ENCODE data around the gene GGT6.

GGT6 gene

DNA sequence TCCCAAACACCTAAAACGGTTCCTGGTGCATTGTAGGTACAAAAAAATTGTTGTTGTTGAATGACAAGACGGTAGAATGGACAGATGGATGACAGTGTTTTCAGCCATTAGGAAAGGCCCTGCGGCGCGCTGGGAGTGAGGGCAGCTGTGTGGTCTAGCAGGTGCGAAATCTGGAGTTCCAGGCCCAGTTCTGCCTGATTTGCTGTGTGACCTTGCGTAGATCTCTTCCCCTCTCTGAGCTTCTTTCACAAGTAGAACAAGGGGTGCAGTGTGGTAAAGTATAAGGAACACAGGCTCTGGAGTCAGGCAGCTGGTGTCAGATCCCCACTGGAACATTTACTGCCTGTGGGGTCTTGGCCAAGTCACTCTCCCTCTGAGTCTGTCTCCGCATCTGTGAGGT lies 36.4 kb downstream of the GGT6 start:
- no peaks in the 10 kb centered on the region for H3K27me3 ChIP-seq (ENCODE audit: insufficient read depth, low read length)

DNA sequence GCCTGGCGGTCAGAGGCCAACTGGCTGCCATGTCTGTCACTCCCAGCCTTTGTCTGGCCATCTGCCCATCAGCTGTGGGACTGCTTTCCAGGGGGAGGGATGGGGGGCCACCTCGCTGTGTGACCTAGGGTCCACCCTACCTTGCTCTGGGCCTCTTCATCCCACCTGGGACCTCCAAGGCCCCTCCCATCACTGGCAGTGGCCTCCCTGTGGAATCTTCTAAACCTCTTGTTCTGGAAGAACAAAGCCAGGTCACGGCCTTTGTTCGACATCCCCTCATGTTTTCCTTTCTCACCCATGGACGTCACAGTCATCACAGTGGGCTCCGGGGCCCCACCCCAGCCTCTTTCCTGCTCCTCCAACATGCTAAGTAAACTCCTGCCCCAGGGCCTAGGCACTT lies 37.7 kb downstream of the GGT6 start:
- H3K9me3 ChIP-seq (ENCODE audit: low read length), result no peaks in the 10 kb centered on the region
- no peaks in the 10 kb centered on the region for H3K9me2 ChIP-seq (ENCODE audit: low read depth, low read length)
- H3K4me3 ChIP-seq (ENCODE audit: low read depth, low read length, poor library complexity, severe bottlenecking), result no peak overlapping the region
- peak overlapping the region; percentile 50 for H3K27ac ChIP-seq (ENCODE audit: low read depth, low read length, poor library complexity, severe bottlenecking)
- no peak overlapping the region for H3K9ac ChIP-seq (ENCODE audit: low read length)
- H3F3A ChIP-seq (ENCODE audit: insufficient read depth, low read length), result no peaks in the 10 kb centered on the region
- no peaks in the 10 kb centered on the region for H3K36me3 ChIP-seq (ENCODE audit: insufficient read depth, low read length)
- peaks cover 28% of the 10 kb centered on the region for H3K4me1 ChIP-seq (ENCODE audit: insufficient read depth, low read length, severe bottlenecking)
- no peaks in the 10 kb centered on the region for H3K27me3 ChIP-seq (ENCODE audit: insufficient read depth, low read length)
- H4K20me1 ChIP-seq (ENCODE audit: insufficient read depth, low read length), result no peaks in the 10 kb centered on the region
- H3K79me2 ChIP-seq (ENCODE audit: insufficient read depth, low read length), result no peaks in the 10 kb centered on the region
- TF ChIP-seq, protein P1, sequence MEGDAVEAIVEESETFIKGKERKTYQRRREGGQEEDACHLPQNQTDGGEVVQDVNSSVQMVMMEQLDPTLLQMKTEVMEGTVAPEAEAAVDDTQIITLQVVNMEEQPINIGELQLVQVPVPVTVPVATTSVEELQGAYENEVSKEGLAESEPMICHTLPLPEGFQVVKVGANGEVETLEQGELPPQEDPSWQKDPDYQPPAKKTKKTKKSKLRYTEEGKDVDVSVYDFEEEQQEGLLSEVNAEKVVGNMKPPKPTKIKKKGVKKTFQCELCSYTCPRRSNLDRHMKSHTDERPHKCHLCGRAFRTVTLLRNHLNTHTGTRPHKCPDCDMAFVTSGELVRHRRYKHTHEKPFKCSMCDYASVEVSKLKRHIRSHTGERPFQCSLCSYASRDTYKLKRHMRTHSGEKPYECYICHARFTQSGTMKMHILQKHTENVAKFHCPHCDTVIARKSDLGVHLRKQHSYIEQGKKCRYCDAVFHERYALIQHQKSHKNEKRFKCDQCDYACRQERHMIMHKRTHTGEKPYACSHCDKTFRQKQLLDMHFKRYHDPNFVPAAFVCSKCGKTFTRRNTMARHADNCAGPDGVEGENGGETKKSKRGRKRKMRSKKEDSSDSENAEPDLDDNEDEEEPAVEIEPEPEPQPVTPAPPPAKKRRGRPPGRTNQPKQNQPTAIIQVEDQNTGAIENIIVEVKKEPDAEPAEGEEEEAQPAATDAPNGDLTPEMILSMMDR (IDR thresholded peaks at IDR 0.05; ENCODE audit: low read length), result no peak
- TF ChIP-seq EZH2 (IDR thresholded peaks at IDR 0.05; ENCODE audit: borderline replicate concordance, low read length), result no peak
- H2AFZ ChIP-seq (ENCODE audit: low read length), result no peak overlapping the region
- H3K4me2 ChIP-seq (ENCODE audit: low read length), result no peak overlapping the region

More for the DNA sequence above, 36.4 kb downstream of the GGT6 start:
- Histone ChIP-seq H3K79me2 (ENCODE audit: insufficient read depth, low read length) (no peaks in the 10 kb centered on the region), H3K36me3 (ENCODE audit: insufficient read depth, low read length) (no peaks in the 10 kb centered on the region), H3K4me3 (ENCODE audit: low read depth, low read length, poor library complexity, severe bottlenecking) (no peak overlapping the region), H3K4me1 (ENCODE audit: insufficient read depth, low read length, severe bottlenecking) (peaks cover 22% of the 10 kb centered on the region), H3F3A (ENCODE audit: insufficient read depth, low read length) (no peaks in the 10 kb centered on the region), H3K9me3 (ENCODE audit: low read length) (no peaks in the 10 kb centered on the region), H4K20me1 (ENCODE audit: insufficient read depth, low read length) (no peaks in the 10 kb centered on the region), H2AFZ (ENCODE audit: low read length) (no peak overlapping the region), H3K9me2 (ENCODE audit: low read depth, low read length) (no peaks in the 10 kb centered on the region), H3K9ac (ENCODE audit: low read length) (no peak overlapping the region), H3K4me2 (ENCODE audit: low read length) (peak overlapping the region; percentile 39), H3K27ac (ENCODE audit: low read depth, low read length, poor library complexity, severe bottlenecking) (peak overlapping the region; percentile 50)
- TF ChIP-seq, protein P1 (IDR thresholded peaks at IDR 0.05; ENCODE audit: low read length), result no peak
- no peak for TF ChIP-seq EZH2 (IDR thresholded peaks at IDR 0.05; ENCODE audit: borderline replicate concordance, low read length)

DNA sequence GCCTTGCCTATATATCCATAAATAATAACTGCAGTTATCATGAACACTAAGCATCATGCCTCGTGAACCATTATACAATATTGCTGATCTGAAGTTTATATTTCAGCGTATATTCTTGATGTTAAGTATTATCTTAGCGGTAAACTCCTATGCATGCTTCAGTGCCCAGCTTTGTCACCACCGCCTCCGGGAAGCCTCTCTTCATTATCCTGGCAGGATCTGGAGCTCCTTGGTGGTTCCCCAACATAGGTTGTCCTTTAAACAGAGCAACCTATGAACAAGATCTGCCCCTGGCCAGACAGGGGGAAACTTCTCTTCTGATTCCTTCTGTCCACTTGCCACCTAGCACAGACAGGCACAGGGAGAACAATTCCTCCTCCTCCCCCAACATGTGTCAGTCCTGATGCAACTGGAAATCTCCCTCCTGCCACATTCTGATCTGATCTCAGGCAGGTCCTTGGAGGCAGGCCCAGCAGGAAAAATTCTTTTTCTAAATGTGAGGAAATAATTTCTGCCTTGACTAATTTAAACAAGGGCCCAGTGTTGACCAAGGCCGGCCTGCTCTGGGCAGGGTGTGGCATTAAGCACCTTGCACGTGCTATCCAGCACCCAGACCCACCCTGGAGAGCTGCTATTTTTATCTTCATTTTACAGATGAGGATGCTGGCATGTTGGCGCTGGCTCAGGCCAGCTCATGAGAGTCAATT lies 39.3 kb downstream of the GGT6 start:
- Histone ChIP-seq H3K79me2 (ENCODE audit: insufficient read depth, low read length) (no peaks in the 10 kb centered on the region), H3K9me2 (ENCODE audit: low read depth, low read length) (no peaks in the 10 kb centered on the region), H3K4me3 (ENCODE audit: low read depth, low read length, poor library complexity, severe bottlenecking) (no peak overlapping the region), H3K4me1 (ENCODE audit: insufficient read depth, low read length, severe bottlenecking) (peaks cover 28% of the 10 kb centered on the region), H3K9me3 (ENCODE audit: low read length) (no peaks in the 10 kb centered on the region), H2AFZ (ENCODE audit: low read length) (no peak overlapping the region), H3F3A (ENCODE audit: insufficient read depth, low read length) (no peaks in the 10 kb centered on the region), H3K9ac (ENCODE audit: low read length) (no peak overlapping the region), H3K36me3 (ENCODE audit: insufficient read depth, low read length) (no peaks in the 10 kb centered on the region), H3K4me2 (ENCODE audit: low read length) (no peak overlapping the region), H3K27me3 (ENCODE audit: insufficient read depth, low read length) (no peaks in the 10 kb centered on the region), H3K27ac (ENCODE audit: low read depth, low read length, poor library complexity, severe bottlenecking) (no peak overlapping the region), H4K20me1 (ENCODE audit: insufficient read depth, low read length) (no peaks in the 10 kb centered on the region)
- TF ChIP-seq, protein P1 (IDR thresholded peaks at IDR 0.05; ENCODE audit: low read length), result no peak
- TF ChIP-seq EZH2 (IDR thresholded peaks at IDR 0.05; ENCODE audit: borderline replicate concordance, low read length), result no peak

All from OCI-LY1 (cell line).